HUDEP-2 (cell line): ENCODE data around the gene CHST15.

ENCODE experiments used
- DNase-seq, 76 experiments: peaks; one replicate each; lab custom pipeline; 2025; ENCODE audit not compliant: unreplicated experiment in 76 of 76; lab: John Stamatoyannopoulos, UW

CHST15 gene

GRCh38 chr10:124003481-124003870 is 89.9 kb downstream of the CHST15 start:
- DNase-seq: no peak

- DNase-seq: no peak
Measured at GRCh38 chr10:124003070-124003419, 90.4 kb downstream of the CHST15 start.

GRCh38 chr10:124002391-124003069 is 90.9 kb downstream of the CHST15 start:
- no peak for DNase-seq

- no peak for DNase-seq
Measured at GRCh38 chr10:124001391-124002148, 91.8 kb downstream of the CHST15 start.

- DNase-seq: no peak
Measured at GRCh38 chr10:124000792-124001201, 92.6 kb downstream of the CHST15 start.

- no peak for DNase-seq
Measured at GRCh38 chr10:123999956-124000615, 93.3 kb downstream of the CHST15 start.

GRCh38 chr10:123999261-123999660 is 94.1 kb downstream of the CHST15 start:
- DNase-seq: no peak

GRCh38 chr10:123998197-123999141 is 94.9 kb downstream of the CHST15 start:
- DNase-seq: no peak

GRCh38 chr10:123997486-123998196 is 95.8 kb downstream of the CHST15 start:
- DNase-seq: no peak

- no peak for DNase-seq
Measured at GRCh38 chr10:123997013-123997412, 96.4 kb downstream of the CHST15 start.

- no peak for DNase-seq
Measured at GRCh38 chr10:123996302-123996701, 97.1 kb downstream of the CHST15 start.

- DNase-seq: peak in 6 of 76 experiments; percentile 3 to 33 (median 8)
Measured at GRCh38 chr10:123995461-123996131, 97.8 kb downstream of the CHST15 start.

- DNase-seq: no peak
Measured at GRCh38 chr10:123995082-123995460, 98.3 kb downstream of the CHST15 start.

- DNase-seq: peak in 69 of 76 experiments; percentile 2 to 73 (median 39)
Measured at GRCh38 chr10:123994417-123995081, 98.8 kb downstream of the CHST15 start.

GRCh38 chr10:123993534-123994416 is 99.6 kb downstream of the CHST15 start:
- DNase-seq: no peak

- DNase-seq: no peak
Measured at GRCh38 chr10:123991611-123992570, 101.5 kb downstream of the CHST15 start.

- no peak for DNase-seq
Measured at GRCh38 chr10:123990889-123991288, 102.5 kb downstream of the CHST15 start.
